GM03348 (cell line): ENCODE data around the gene ABAT.
A peak's percentile ranks its signal among the peaks of the same experiment; 100 is the strongest.

Source experiments
- DNase-seq: peaks from one replicate; pipeline ENCODE4 v3.0.0; 2012; ENCODE audit warnings: low spot score

Gene ABAT

GRCh38 chr16:8649829-8650554 is 24.4 kb upstream of the ABAT start:
- no peak for DNase-seq

- DNase-seq, result peak; percentile 65
These were observed 22.5 kb upstream of the ABAT start for GRCh38 chr16:8651958-8652357.

GRCh38 chr16:8655184-8655717 is 19.2 kb upstream of the ABAT start:
- no peak for DNase-seq

- DNase-seq, result no peak
These were observed 18.0 kb upstream of the ABAT start for GRCh38 chr16:8656376-8656775.

GRCh38 chr16:8660841-8661301 is 13.5 kb upstream of the ABAT start:
- peak; percentile 84 for DNase-seq

GRCh38 chr16:8661703-8662102 is 12.7 kb upstream of the ABAT start:
- DNase-seq, result no peak

GRCh38 chr16:8663192-8664089 is 11.0 kb upstream of the ABAT start:
- DNase-seq, result no peak

GRCh38 chr16:8665529-8665928 is 8.9 kb upstream of the ABAT start:
- no peak for DNase-seq

- DNase-seq, result no peak
These were observed 6.9 kb upstream of the ABAT start for GRCh38 chr16:8667492-8667891.

- no peak for DNase-seq
These were observed 6.3 kb upstream of the ABAT start for GRCh38 chr16:8668113-8668512.

GRCh38 chr16:8669481-8669880 is 4.9 kb upstream of the ABAT start:
- no peak for DNase-seq

GRCh38 chr16:8670014-8670560 is 4.3 kb upstream of the ABAT start:
- DNase-seq, result no peak

- no peak for DNase-seq
These were observed 605 bp upstream of the ABAT start for GRCh38 chr16:8673611-8674412.

GRCh38 chr16:8675183-8676159 is 1.1 kb downstream of the ABAT start:
- no peak for DNase-seq

GRCh38 chr16:8676160-8676547 is 1.7 kb downstream of the ABAT start:
- DNase-seq, result no peak

GRCh38 chr16:8676737-8677375 is 2.4 kb downstream of the ABAT start:
- DNase-seq, result no peak

GRCh38 chr16:8677481-8677880 is 3.1 kb downstream of the ABAT start:
- peak; percentile 35 for DNase-seq

GRCh38 chr16:8678068-8678927 is 3.9 kb downstream of the ABAT start:
- DNase-seq, result peak; percentile 37

GRCh38 chr16:8679151-8679550 is 4.7 kb downstream of the ABAT start:
- DNase-seq, result no peak
